ENCODE measurements around the gene AARS1.

The AARS1 gene

GRCh38 chr16:70258946-70259345 lies 30.4 kb downstream of the AARS1 start:
- Histone ChIP-seq H3K36me3 (replicated peaks; ENCODE audit: low read depth, low read length) (peaks cover 63% of the 10 kb centered on the region), H3K27ac (ENCODE audit: low read length) (no peak overlapping the region), H3K27me3 (ENCODE audit: low read depth, low read length) (no peaks in the 10 kb centered on the region), H2AFZ (ENCODE audit: low read depth, low read length) (no peak overlapping the region), H3K4me3 (ENCODE audit: low read length) (no peak overlapping the region), H3K9me3 (ENCODE audit: insufficient read depth, low read length) (no peaks in the 10 kb centered on the region), H4K20me1 (ENCODE audit: insufficient read depth, low read length) (peaks cover 4% of the 10 kb centered on the region; the same call in 1 of the 2 replicates), H3K4me2 (ENCODE audit: low read length) (no peak overlapping the region), H3K79me2 (ENCODE audit: low read length) (no peaks in the 10 kb centered on the region; the same call in 1 of the 2 replicates), H3K4me1 (ENCODE audit: low read length) (no peaks in the 10 kb centered on the region), H3K9ac (ENCODE audit: low read length) (no peak overlapping the region)
- no peak for TF ChIP-seq EZH2phosphoT487 (IDR thresholded peaks at IDR 0.05; ENCODE audit: low read depth)
- TF ChIP-seq CTCF (IDR thresholded peaks at IDR 0.05; ENCODE audit: low read depth, low read length) = no peak

GRCh38 chr16:70258065-70258464 lies 31.2 kb downstream of the AARS1 start:
- H3K4me3 ChIP-seq (ENCODE audit: low read length) = no peak overlapping the region
- H2AFZ ChIP-seq (ENCODE audit: low read depth, low read length) = no peak overlapping the region
- peaks cover 71% of the 10 kb centered on the region for H3K36me3 ChIP-seq (replicated peaks; ENCODE audit: low read depth, low read length)
- H3K4me1 ChIP-seq (ENCODE audit: low read length) = no peaks in the 10 kb centered on the region
- H3K4me2 ChIP-seq (ENCODE audit: low read length) = no peak overlapping the region
- TF ChIP-seq CTCF (IDR thresholded peaks at IDR 0.05; ENCODE audit: low read depth, low read length) (no peak), EZH2phosphoT487 (IDR thresholded peaks at IDR 0.05; ENCODE audit: low read depth) (no peak)
- H3K27me3 ChIP-seq (ENCODE audit: low read depth, low read length) = no peaks in the 10 kb centered on the region
- H4K20me1 ChIP-seq (ENCODE audit: insufficient read depth, low read length) = peaks cover 4% of the 10 kb centered on the region; the same call in 1 of the 2 replicates
- H3K79me2 ChIP-seq (ENCODE audit: low read length) = no peaks in the 10 kb centered on the region; the same call in 1 of the 2 replicates
- no peaks in the 10 kb centered on the region for H3K9me3 ChIP-seq (ENCODE audit: insufficient read depth, low read length)
- no peak overlapping the region for H3K9ac ChIP-seq (ENCODE audit: low read length)
- no peak overlapping the region for H3K27ac ChIP-seq (ENCODE audit: low read length)

GRCh38 chr16:70257391-70257790 lies 31.9 kb downstream of the AARS1 start:
- H3K4me1 ChIP-seq (ENCODE audit: low read length) = no peaks in the 10 kb centered on the region
- H4K20me1 ChIP-seq (ENCODE audit: insufficient read depth, low read length) = peaks cover 4% of the 10 kb centered on the region; the same call in 1 of the 2 replicates
- no peak overlapping the region for H3K4me2 ChIP-seq (ENCODE audit: low read length)
- no peak overlapping the region for H3K9ac ChIP-seq (ENCODE audit: low read length)
- no peak overlapping the region for H3K27ac ChIP-seq (ENCODE audit: low read length)
- H3K4me3 ChIP-seq (ENCODE audit: low read length) = no peak overlapping the region
- no peaks in the 10 kb centered on the region; the same call in 1 of the 2 replicates for H3K79me2 ChIP-seq (ENCODE audit: low read length)
- H3K36me3 ChIP-seq (replicated peaks; ENCODE audit: low read depth, low read length) = peaks cover 74% of the 10 kb centered on the region
- H3K27me3 ChIP-seq (ENCODE audit: low read depth, low read length) = no peaks in the 10 kb centered on the region
- no peaks in the 10 kb centered on the region for H3K9me3 ChIP-seq (ENCODE audit: insufficient read depth, low read length)
- no peak overlapping the region for H2AFZ ChIP-seq (ENCODE audit: low read depth, low read length)
- no peak for TF ChIP-seq CTCF (IDR thresholded peaks at IDR 0.05; ENCODE audit: low read depth, low read length)
- TF ChIP-seq EZH2phosphoT487 (IDR thresholded peaks at IDR 0.05; ENCODE audit: low read depth) = no peak

GRCh38 chr16:70255574-70255973 lies 33.7 kb downstream of the AARS1 start:
- H3K79me2 ChIP-seq (ENCODE audit: low read length) = peaks cover 11% of the 10 kb centered on the region
- no peaks in the 10 kb centered on the region for H3K9me3 ChIP-seq (ENCODE audit: insufficient read depth, low read length)
- H3K9ac ChIP-seq (ENCODE audit: low read length) = no peak overlapping the region
- peaks cover 69% of the 10 kb centered on the region for H3K36me3 ChIP-seq (replicated peaks; ENCODE audit: low read depth, low read length)
- no peak overlapping the region for H3K27ac ChIP-seq (ENCODE audit: low read length)
- H3K4me3 ChIP-seq (ENCODE audit: low read length) = no peak overlapping the region
- no peaks in the 10 kb centered on the region for H3K27me3 ChIP-seq (ENCODE audit: low read depth, low read length)
- TF ChIP-seq EZH2phosphoT487 (IDR thresholded peaks at IDR 0.05; ENCODE audit: low read depth) (no peak), CTCF (IDR thresholded peaks at IDR 0.05; ENCODE audit: low read depth, low read length) (no peak)
- no peak overlapping the region for H2AFZ ChIP-seq (ENCODE audit: low read depth, low read length)
- H3K4me1 ChIP-seq (ENCODE audit: low read length) = no peaks in the 10 kb centered on the region; the same call in 1 of the 2 replicates
- peaks cover 4% of the 10 kb centered on the region; the same call in 1 of the 2 replicates for H4K20me1 ChIP-seq (ENCODE audit: insufficient read depth, low read length)
- no peak overlapping the region for H3K4me2 ChIP-seq (ENCODE audit: low read length)

Data from OCI-LY3 (cell line).